ENCODE measurements around the gene STAC.

GRCh38 chr3:36405190-36405589, 24.9 kb downstream of the STAC start:
- no peak for TF ChIP-seq CTCF (IDR thresholded peaks at IDR 0.05)
- TF ChIP-seq POLR2A (IDR thresholded peaks at IDR 0.05): no peak

All from breast epithelium (tissue), 3 donors.